Lower leg skin (tissue), 4 donors: ENCODE results near the gene KCND2. TPM values are rescaled to one million over a fixed set of nuclear protein-coding genes. Genes with fewer than 3 reads are reported as not detected.
"Not testable (repeated sequence)": the region's sequence is repeated elsewhere in the genome, so short reads cannot be mapped to it uniquely, and the experiment has no call there.

Source experiments
- DNase-seq, 2 donors: peaks; one replicate each; pipeline ENCODE4 v3.0.0-alpha.2; 2019; ENCODE audit warnings: low spot score in 2 of 2
- H3K4me3 ChIP-seq: fragments of 200-600 bp; sonication (generic); 2 replicates; pipeline ENCODE4 v1.5.1; 2017; ENCODE audit warnings: mild to moderate bottlenecking, low read depth; ENCODE audit not compliant: poor library complexity, severe bottlenecking
- CTCF ChIP-seq, 3 donors: fragments of 450-650 bp; IDR thresholded peaks; one replicate each; pipeline ENCODE4 v1.5.1; 2016; ENCODE audit warnings: antibody characterized with exemption in 3 of 3, mild to moderate bottlenecking in 3 of 3, moderate library complexity in 2 of 3
- POLR2A ChIP-seq, 2 donors: fragments of 450-650 bp; IDR thresholded peaks; one replicate each; pipeline ENCODE4 v1.6.1; 2016 to 2017; ENCODE audit warnings: antibody characterized with exemption in 2 of 2, mild to moderate bottlenecking in 1 of 2, moderate library complexity in 1 of 2
- WGBS, 2 donors: methylation state at CpG; one replicate each; pipeline ENCODE4 v1.1.5; 2018; 5-methylcytosine and 5-hydroxymethylcytosine counted together
- intact Hi-C: fragments of 100-400 bp; cut with DNase I; formaldehyde crosslinking; loops from one replicate; pipeline ENCODE4 v1.15.0; 2023; ENCODE audit warnings: low total_unique reads
- total RNA-seq, 4 donors: library from RNA; depleted of rRNA; stranded (reverse); fragments of >200 nt; gene quantifications; one replicate each; pipeline ENCODE4 v1.1.0, GENCODE V29; 2016

KCND2 gene
- total RNA-seq, 4 donors from 2014 or later: 0.11 to 0.25 (median 0.15) TPM

- TF ChIP-seq CTCF (IDR thresholded peaks at IDR 0.05): no peak
- TF ChIP-seq POLR2A (IDR thresholded peaks at IDR 0.05): no peak
- H3K4me3 ChIP-seq: no peak overlapping the region
- DNase-seq: no peak
- intact Hi-C loops: no loop called here
- WGBS, 2 donors: 75 to 92% methylated on average over 2 of the region's 2 CpGs
Observed at GRCh38 chr7:120691915-120692314, 418.9 kb downstream of the KCND2 start.

- WGBS, 2 donors: 41 to 55% methylated on average over 2 of the region's 2 CpGs
- TF ChIP-seq CTCF (IDR thresholded peaks at IDR 0.05) (no peak), POLR2A (IDR thresholded peaks at IDR 0.05) (no peak)
- H3K4me3 ChIP-seq: no peak overlapping the region
- intact Hi-C loops: no loop called here
- DNase-seq: no peak
Observed at GRCh38 chr7:120695848-120696247, 422.9 kb downstream of the KCND2 start.

GRCh38 chr7:120700796-120701195, 427.8 kb downstream of the KCND2 start:
- no peak overlapping the region for H3K4me3 ChIP-seq
- WGBS, 2 donors: 48 to 64% methylated on average over 2 of the region's 2 CpGs
- no peak for TF ChIP-seq POLR2A (IDR thresholded peaks at IDR 0.05)
- TF ChIP-seq CTCF (IDR thresholded peaks at IDR 0.05): no peak
- intact Hi-C loops: no loop called here
- DNase-seq: no peak

GRCh38 chr7:120702408-120702807, 429.4 kb downstream of the KCND2 start:
- intact Hi-C loops, H3K4me3 ChIP-seq, DNase-seq: not testable (repeated sequence)
- WGBS, 2 donors: 85 to 96% methylated on average over 1 of the region's 1 CpG

- 68 to 76% methylated on average over 3 of the region's 3 CpGs for WGBS, 2 donors
- no peak for TF ChIP-seq CTCF (IDR thresholded peaks at IDR 0.05)
- TF ChIP-seq POLR2A (IDR thresholded peaks at IDR 0.05): no peak
- intact Hi-C loops: no loop called here
- H3K4me3 ChIP-seq: no peak overlapping the region
- DNase-seq: no peak
Observed at GRCh38 chr7:120703585-120704240, 430.7 kb downstream of the KCND2 start.

GRCh38 chr7:120709252-120709971, 436.4 kb downstream of the KCND2 start:
- TF ChIP-seq POLR2A (IDR thresholded peaks at IDR 0.05) (no peak), CTCF (IDR thresholded peaks at IDR 0.05) (no peak)
- no peak for DNase-seq
- WGBS, 2 donors: 73 to 79% methylated on average over 1 of the region's 1 CpG
- intact Hi-C loops: no loop called here
- H3K4me3 ChIP-seq: no peak overlapping the region
